Retinal pigment epithelial cell (primary cell): ENCODE results near the gene MYB.

Experiments
- DNase-seq: peaks from one replicate; pipeline ENCODE4 v3.0.0-alpha.2; 2010; ENCODE audit warnings: low read depth
- H3K4me3 ChIP-seq: 2 replicates; pipeline ENCODE4 v1.5.1; 2011; ENCODE audit warnings: mild to moderate bottlenecking, low read length, control low read depth, moderate library complexity
- TF ChIP-seq, protein P1 (sequence below): conservative IDR thresholded peaks from 2 replicates; pipeline ENCODE4 v1.5.1; 2011; ENCODE audit warnings: low read depth, low read length, control low read depth, inconsistent platforms

Gene MYB

DNA sequence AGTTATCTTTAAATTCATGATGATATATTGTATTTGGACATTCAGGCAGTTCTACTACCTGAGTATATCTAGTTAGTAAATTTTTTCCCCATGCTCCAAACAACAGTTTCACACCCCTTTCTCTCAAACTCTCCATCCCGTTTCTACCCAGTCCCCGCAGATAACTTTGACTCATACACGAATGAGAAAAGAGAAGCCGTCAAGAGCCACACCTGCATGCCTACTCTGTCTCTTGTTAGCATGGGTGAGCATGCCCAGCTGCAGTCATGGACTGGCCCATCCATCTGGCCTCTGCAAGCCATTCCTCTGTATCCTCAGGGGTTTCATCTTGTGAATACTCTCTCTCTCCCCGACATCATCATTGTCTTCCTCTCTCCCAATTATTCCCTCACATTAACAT, 41.5 kb downstream of the MYB start:
- TF ChIP-seq, protein P1, sequence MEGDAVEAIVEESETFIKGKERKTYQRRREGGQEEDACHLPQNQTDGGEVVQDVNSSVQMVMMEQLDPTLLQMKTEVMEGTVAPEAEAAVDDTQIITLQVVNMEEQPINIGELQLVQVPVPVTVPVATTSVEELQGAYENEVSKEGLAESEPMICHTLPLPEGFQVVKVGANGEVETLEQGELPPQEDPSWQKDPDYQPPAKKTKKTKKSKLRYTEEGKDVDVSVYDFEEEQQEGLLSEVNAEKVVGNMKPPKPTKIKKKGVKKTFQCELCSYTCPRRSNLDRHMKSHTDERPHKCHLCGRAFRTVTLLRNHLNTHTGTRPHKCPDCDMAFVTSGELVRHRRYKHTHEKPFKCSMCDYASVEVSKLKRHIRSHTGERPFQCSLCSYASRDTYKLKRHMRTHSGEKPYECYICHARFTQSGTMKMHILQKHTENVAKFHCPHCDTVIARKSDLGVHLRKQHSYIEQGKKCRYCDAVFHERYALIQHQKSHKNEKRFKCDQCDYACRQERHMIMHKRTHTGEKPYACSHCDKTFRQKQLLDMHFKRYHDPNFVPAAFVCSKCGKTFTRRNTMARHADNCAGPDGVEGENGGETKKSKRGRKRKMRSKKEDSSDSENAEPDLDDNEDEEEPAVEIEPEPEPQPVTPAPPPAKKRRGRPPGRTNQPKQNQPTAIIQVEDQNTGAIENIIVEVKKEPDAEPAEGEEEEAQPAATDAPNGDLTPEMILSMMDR, result no peak
- no peak for DNase-seq
- no peak overlapping the region for H3K4me3 ChIP-seq

DNA sequence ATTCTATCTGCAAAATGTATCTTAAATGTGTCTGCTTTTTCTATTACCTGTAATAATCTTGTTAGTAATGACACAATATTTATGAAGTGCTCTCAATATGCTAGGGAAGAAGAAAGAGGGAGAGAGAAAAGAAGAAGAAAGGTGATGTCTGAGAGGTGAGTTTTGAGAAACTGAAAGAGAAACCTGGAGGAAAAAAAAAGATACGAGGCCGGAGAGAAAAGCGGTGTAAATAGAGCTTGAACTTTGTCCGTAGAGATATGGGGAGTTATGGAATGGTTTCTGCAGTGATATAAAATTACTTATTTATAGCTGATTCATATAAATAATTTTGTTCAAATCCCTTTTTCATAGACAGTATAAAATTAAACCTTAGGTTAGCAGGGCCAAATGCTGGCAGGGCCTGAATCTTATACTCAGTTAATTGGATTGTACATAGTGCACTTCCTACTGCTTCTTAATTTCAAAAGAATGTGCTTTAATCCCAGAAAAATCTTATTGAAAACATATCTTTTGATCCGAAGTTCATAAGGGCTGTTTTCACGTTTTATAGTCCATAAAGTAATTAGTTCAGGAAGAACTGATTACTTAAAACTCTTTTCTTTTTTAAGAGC, 43.0 kb downstream of the MYB start:
- no peak overlapping the region for H3K4me3 ChIP-seq
- TF ChIP-seq, protein P1, result no peak

DNA sequence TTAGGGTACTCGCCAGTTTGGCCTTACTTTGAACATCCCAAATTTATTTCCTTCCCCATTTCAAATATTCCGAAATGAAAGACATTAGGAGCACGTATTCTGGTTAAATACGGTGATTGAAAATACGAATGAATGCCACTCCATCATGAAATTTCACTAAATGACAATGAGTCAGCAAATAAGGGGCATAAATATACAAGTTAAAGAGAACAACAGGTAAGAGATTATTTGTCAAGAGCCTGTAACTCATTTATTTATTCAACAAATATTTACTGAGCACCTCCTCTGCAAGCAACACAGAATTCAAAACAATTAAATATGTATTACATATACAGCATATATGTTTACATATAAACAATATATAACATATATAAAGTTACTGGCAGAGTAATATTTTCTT, 44.8 kb downstream of the MYB start:
- no peak for DNase-seq
- no peak overlapping the region for H3K4me3 ChIP-seq
- TF ChIP-seq, protein P1, result no peak

More for the DNA sequence above, 43.0 kb downstream of the MYB start:
- peak; percentile 4 for DNase-seq

DNA sequence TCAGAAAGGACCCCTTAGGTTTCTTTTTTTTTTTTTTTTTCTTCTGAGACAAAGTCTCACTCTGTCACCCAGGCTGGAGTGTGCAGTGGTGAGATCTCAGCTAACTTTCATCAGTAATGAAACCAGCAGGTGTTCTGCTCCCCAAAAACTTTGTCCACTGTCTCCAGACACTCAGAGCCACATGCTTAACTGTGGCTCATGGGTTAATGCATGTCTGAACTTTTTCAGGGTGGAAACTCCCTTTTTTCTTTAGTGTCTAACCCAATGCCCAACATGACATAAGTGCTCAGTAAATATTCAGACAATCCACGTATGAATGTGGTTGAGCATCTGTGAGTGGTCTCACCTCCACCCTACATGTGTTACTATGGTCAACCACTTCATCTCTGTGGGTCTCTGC, 45.4 kb downstream of the MYB start:
- TF ChIP-seq, protein P1, result no peak
- no peak for DNase-seq
- H3K4me3 ChIP-seq, result no peak overlapping the region

DNA sequence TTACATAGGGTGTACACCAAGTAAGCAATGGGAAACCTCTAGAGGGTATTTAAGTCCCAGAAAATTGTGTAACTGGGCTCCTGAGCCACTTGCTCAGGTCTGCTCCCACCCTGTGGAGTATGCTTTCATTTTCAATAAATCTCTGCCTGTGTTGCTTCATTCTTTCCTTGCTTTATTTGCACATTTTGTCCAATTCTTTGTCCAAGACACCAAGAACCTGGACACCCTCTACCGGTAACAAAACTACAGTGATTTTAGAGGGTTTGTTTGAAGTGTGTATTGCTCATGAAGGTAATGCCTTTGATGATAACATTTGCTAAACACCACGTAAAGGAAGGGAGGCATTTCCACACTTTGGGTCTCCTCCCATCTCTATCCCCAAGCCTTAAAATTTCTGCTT, 46.2 kb downstream of the MYB start:
- TF ChIP-seq, protein P1, result no peak
- no peak for DNase-seq
- H3K4me3 ChIP-seq, result no peak overlapping the region

DNA sequence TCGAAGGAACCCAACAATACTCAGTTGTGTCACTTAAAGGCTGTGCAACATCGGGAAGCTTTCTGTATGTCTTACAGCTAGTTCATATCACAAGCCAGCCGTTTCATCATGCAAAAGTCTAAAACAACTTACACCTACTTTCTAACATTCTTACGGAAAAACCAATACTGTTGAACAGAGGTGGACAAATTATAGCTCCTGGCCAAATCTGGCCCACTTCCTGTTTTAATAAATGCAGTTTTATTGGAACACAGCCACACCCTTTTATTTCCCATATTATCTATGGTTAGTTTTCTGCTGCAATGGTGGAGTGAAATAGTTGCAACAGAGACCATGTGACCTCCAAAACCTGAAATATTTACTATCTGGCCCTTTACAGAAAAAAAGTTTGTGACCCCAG, 46.6 kb downstream of the MYB start:
- no peak for DNase-seq
- no peak overlapping the region for H3K4me3 ChIP-seq
- TF ChIP-seq, protein P1, result no peak

DNA sequence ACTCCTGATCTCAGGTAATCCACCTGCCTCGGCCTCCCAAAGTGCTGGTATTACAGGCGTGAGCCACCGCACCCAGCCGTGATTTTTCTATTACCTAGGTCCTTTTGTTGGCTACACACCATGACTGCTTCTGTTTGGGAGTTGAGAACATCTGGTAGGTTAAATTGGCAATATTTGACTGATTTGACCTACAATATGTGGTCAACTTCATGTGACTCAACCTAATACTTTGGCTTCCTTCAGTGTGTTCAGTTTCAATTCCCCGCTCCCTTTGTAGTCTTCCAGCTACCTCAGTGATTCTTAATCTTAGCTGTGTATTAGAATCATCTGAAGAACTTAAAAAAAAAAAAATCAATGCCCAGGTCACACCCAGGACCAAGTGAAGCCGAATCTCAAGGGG, 47.4 kb downstream of the MYB start:
- DNase-seq, result no peak
- H3K4me3 ChIP-seq, result no peak overlapping the region
- TF ChIP-seq, protein P1, result no peak
